SK-N-MC (cell line): Measurements from ENCODE around the gene HAUS8.

Source experiments
- EZH2 ChIP-seq: fragments of 200-600 bp; sonication (generic); IDR thresholded peaks from one replicate; pipeline ENCODE4 v1.6.1; 2017; ENCODE audit warnings: antibody characterized with exemption
- FOXP2 ChIP-seq: optimal IDR thresholded peaks from 2 replicates; pipeline ENCODE3; 2011; ENCODE audit warnings: mild to moderate bottlenecking, moderate library complexity; ENCODE audit not compliant: insufficient read depth; ENCODE audit errors: extremely low read length, control extremely low read depth
- POLR2AphosphoS5 ChIP-seq: IDR thresholded peaks from 2 replicates; pipeline ENCODE4 v1.6.1; 2012; ENCODE audit warnings: mild to moderate bottlenecking, low read depth, low read length, borderline replicate concordance

DNA sequence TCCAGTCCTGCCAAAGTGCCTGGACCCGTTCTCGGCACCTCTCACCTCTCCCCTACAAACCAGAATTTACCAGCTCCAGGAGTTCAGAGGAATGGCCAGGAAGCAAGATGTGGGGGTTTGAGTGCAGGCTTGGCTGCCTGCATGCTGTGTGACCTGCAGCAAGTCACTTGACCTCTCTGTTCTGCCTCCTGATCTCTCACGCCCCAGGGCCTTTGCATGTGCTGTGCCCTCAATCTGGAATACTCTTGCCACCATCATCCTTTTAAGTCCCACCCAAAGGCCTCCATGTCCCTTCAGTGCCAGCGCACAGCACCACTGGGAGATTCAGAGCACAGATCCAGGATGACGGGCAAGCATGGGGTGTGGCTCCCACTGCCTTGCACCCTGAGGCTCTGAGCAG, 43.7 kb upstream of the HAUS8 start:
- TF ChIP-seq EZH2: no peak
- no peak for TF ChIP-seq POLR2AphosphoS5
- TF ChIP-seq FOXP2: no peak
